22Rv1 (cell line): Measurements from ENCODE around the gene LRMDA.
"Not testable (repeated sequence)": the region's sequence is repeated elsewhere in the genome, so short reads cannot be mapped to it uniquely, and the experiment has no call there.

Source experiments
- H3K27ac ChIP-seq: fragments of 450-650 bp; 2 replicates; pipeline ENCODE4 v1.5.1; 2017
- CTCF ChIP-seq: fragments of 450-650 bp; IDR thresholded peaks from 2 replicates; pipeline ENCODE4 v1.5.1; 2017; ENCODE audit warnings: mild to moderate bottlenecking
- ZFX ChIP-seq: fragments of 450-650 bp; IDR thresholded peaks from 2 replicates; pipeline ENCODE4 v1.6.1; 2017; ENCODE audit warnings: antibody characterized with exemption, borderline replicate concordance

Gene LRMDA

GRCh38 chr10:76050291-76050625, 618.8 kb downstream of the LRMDA start:
- TF ChIP-seq ZFX (no peak), CTCF (no peak)

GRCh38 chr10:76051007-76051936, 619.8 kb downstream of the LRMDA start:
- H3K27ac ChIP-seq, result no peak overlapping the region
- no peak for TF ChIP-seq CTCF
- no peak for TF ChIP-seq ZFX

More at GRCh38 chr10:76050291-76050625, 618.8 kb downstream of the LRMDA start:
- H3K27ac ChIP-seq, result no peak overlapping the region

GRCh38 chr10:76052682-76053503, 621.5 kb downstream of the LRMDA start:
- no peak overlapping the region for H3K27ac ChIP-seq
- TF ChIP-seq ZFX (no peak), CTCF (no peak)

- TF ChIP-seq CTCF (no peak), ZFX (no peak)
These were observed 624.0 kb downstream of the LRMDA start for GRCh38 chr10:76055466-76055865.

GRCh38 chr10:76055963-76056362, 624.5 kb downstream of the LRMDA start:
- H3K27ac ChIP-seq, result no peak overlapping the region
- TF ChIP-seq CTCF (no peak), ZFX (no peak)

More at GRCh38 chr10:76055466-76055865, 624.0 kb downstream of the LRMDA start:
- no peak overlapping the region for H3K27ac ChIP-seq

GRCh38 chr10:76060993-76061392, 629.6 kb downstream of the LRMDA start:
- H3K27ac ChIP-seq, result not testable (repeated sequence)

- no peak overlapping the region for H3K27ac ChIP-seq
- TF ChIP-seq ZFX (no peak), CTCF (no peak)
These were observed 635.0 kb downstream of the LRMDA start for GRCh38 chr10:76066457-76066856.
